Gastrocnemius medialis (tissue), 4 donors: Measurements from ENCODE around the gene PBX4. TPM values are rescaled to one million over a fixed set of nuclear protein-coding genes. Genes with fewer than 3 reads are reported as not detected.

Source experiments
- ATAC-seq, 2 donors: fragments of 150-250 bp; one replicate each; pipeline ENCODE4 v1.9.1; 2016
- DNase-seq, 2 donors: peaks; one replicate each; pipeline ENCODE4 v3.0.0-alpha.2; 2019
- H3K27ac ChIP-seq, 4 donors: fragments of 200-600 bp; sonication (generic); 1 replicate in 1 of 4; 2 replicates in 3 of 4; pipeline ENCODE4 v1.5.1; 2016 to 2018; ENCODE audit warnings: mild to moderate bottlenecking in 2 of 4, moderate library complexity in 1 of 4
- H3K27me3 ChIP-seq, 3 donors: fragments of 200-600 bp; sonication (generic) in 2 of 3; 1 replicate in 1 of 3; 2 replicates in 2 of 3; pipeline versions ENCODE4 v1.5.1 to v1.6.0; 2016 to 2019; ENCODE audit warnings: mild to moderate bottlenecking in 1 of 3, moderate library complexity in 1 of 3
- H3K36me3 ChIP-seq, 2 donors: fragments of 200-600 bp; sonication (generic) in 1 of 2; one replicate each; pipeline ENCODE4 v1.5.1; 2017 to 2018
- H3K4me1 ChIP-seq, 2 donors: fragments of 200-600 bp; sonication (generic) in 1 of 2; one replicate each; pipeline ENCODE4 v1.5.1; 2016 to 2017; ENCODE audit warnings: mild to moderate bottlenecking in 2 of 2
- H3K4me3 ChIP-seq, 4 donors: fragments of 200-600 bp; sonication (generic) in 3 of 4; 1 replicate in 1 of 4; 2 replicates in 3 of 4; pipeline ENCODE4 v1.5.1; 2016 to 2019; ENCODE audit warnings: mild to moderate bottlenecking in 2 of 4
- H3K9me3 ChIP-seq, 3 donors: fragments of 200-600 bp; sonication (generic) in 2 of 3; 1 replicate in 1 of 3; 2 replicates in 2 of 3; pipeline ENCODE4 v1.5.1; 2016 to 2019
- POLR2A ChIP-seq, 2 donors: fragments of 450-650 bp; IDR thresholded peaks; one replicate each; pipeline ENCODE4 v1.6.1; 2017; ENCODE audit warnings: antibody characterized with exemption in 2 of 2, mild to moderate bottlenecking in 2 of 2, moderate library complexity in 2 of 2
- in situ Hi-C, 4 donors: fragments of 200-750 bp; cut with MboI; loops; one replicate each; pipeline versions ENCODE4 v1.15.0 to v1.8.0; 2017; ENCODE audit warnings: low sequenced_read_pairs in 4 of 4
- intact Hi-C: fragments of 100-400 bp; cut with DNase I; formaldehyde crosslinking; loops from one replicate; pipeline ENCODE4 v1.15.1; 2023; ENCODE audit warnings: low total_unique reads
- total RNA-seq, 4 donors: library from RNA; depleted of rRNA; stranded (reverse); fragments of >200 nt; gene quantifications; one replicate each; pipeline versions ENCODE4 v1.1.0 to v1.2.3, GENCODE V29; 2016
- TF ChIP-seq, protein P1 (sequence below), 5 experiments: fragments of 450-650 bp in 3 of 5; fragments of 200-600 bp in 2 of 5; sonication (generic) in 2 of 5; IDR thresholded peaks in 4 of 5; conservative IDR thresholded peaks in 1 of 5; 1 replicate in 4 of 5; 2 replicates in 1 of 5; pipeline ENCODE4 v1.5.1; 2016 to 2019; ENCODE audit warnings: antibody characterized with exemption in 5 of 5, mild to moderate bottlenecking in 3 of 5, moderate library complexity in 3 of 5

The PBX4 gene
- total RNA-seq, 4 donors from 2014 or later, result not detected

DNA sequence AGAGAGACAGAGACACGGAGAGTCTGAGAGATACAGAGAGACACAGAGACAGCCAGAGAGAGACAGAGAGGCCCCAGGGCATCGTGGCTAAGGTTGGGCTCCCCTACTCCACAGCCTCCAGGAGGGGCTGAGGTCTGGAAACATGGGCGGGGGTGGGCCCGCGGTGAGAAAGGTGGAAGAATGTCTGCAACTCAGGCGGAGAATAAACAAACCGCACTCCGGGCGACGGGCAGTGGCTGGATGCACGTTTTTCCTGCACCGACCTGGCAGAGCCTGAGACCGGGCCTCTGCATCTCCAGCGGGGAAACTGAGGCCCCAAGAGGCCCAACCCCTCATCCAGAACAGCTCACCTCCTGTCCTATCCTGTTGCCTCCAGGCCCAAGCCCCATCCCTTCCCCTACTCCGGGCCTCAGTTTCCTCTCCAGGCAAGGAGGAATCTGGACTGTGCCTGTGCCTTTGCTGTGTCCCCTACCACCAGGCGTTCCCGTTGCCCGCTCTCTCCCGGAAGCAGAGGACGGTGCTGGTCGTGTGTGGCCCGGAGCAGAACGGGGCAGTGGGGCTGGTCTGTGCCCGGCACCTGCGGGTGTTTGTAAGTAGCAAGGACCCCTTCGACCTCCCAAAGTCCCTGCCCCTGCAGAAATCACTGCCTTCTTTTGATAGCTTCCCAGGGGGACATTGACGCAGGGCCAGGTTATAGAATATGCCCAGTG is 83.8 kb downstream of the PBX4 start:
- no peak for ATAC-seq
- TF ChIP-seq, protein P1, sequence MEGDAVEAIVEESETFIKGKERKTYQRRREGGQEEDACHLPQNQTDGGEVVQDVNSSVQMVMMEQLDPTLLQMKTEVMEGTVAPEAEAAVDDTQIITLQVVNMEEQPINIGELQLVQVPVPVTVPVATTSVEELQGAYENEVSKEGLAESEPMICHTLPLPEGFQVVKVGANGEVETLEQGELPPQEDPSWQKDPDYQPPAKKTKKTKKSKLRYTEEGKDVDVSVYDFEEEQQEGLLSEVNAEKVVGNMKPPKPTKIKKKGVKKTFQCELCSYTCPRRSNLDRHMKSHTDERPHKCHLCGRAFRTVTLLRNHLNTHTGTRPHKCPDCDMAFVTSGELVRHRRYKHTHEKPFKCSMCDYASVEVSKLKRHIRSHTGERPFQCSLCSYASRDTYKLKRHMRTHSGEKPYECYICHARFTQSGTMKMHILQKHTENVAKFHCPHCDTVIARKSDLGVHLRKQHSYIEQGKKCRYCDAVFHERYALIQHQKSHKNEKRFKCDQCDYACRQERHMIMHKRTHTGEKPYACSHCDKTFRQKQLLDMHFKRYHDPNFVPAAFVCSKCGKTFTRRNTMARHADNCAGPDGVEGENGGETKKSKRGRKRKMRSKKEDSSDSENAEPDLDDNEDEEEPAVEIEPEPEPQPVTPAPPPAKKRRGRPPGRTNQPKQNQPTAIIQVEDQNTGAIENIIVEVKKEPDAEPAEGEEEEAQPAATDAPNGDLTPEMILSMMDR (IDR thresholded peaks at IDR 0.05 in 4 of 5, conservative IDR thresholded peaks at IDR 0.05 in 1 of 5), result no peak
- TF ChIP-seq POLR2A (IDR thresholded peaks at IDR 0.05), result no peak
- no peak for DNase-seq
- Histone ChIP-seq H3K4me3 (no peak overlapping the region), H3K27ac (no peak overlapping the region), H3K4me1 (peaks cover 0 to 17% of the 10 kb centered on the region in 2 donors), H3K27me3 (peaks cover 21 to 26% (median 25%) of the 10 kb centered on the region in 3 donors), H3K9me3 (no peaks in the 10 kb centered on the region), H3K36me3 (no peaks in the 10 kb centered on the region)
- intact Hi-C loops (no loop called here), in situ Hi-C loops (loop anchor here (5.0 to 25.0 kb wide), 5 partner anchors 108 to 428 kb away; partner anchors contain the start of gene GMIP (in 2 of the 4))

- ATAC-seq, result no peak
- Histone ChIP-seq H3K27me3 (peaks cover 16 to 19% (median 17%) of the 10 kb centered on the region in 3 donors), H3K4me3 (no peak overlapping the region), H3K9me3 (no peaks in the 10 kb centered on the region), H3K27ac (no peak overlapping the region), H3K36me3 (no peaks in the 10 kb centered on the region), H3K4me1 (peaks cover 0 to 17% of the 10 kb centered on the region in 2 donors)
- in situ Hi-C loops (loop anchor here (5.0 to 25.0 kb wide), 5 partner anchors 108 to 428 kb away; partner anchors contain the start of gene GMIP (in 2 of the 4)), intact Hi-C loops (loop anchor here (2.0 kb wide), 2 partner anchors 425 to 743 kb away; no protein-coding TSS in a partner anchor)
- no peak for TF ChIP-seq POLR2A (IDR thresholded peaks at IDR 0.05)
- TF ChIP-seq, protein P1 (IDR thresholded peaks at IDR 0.05 in 4 of 5, conservative IDR thresholded peaks at IDR 0.05 in 1 of 5), result no peak
- no peak for DNase-seq
Measured at GRCh38 chr19:19533841-19534240, 84.6 kb downstream of the PBX4 start.

DNA sequence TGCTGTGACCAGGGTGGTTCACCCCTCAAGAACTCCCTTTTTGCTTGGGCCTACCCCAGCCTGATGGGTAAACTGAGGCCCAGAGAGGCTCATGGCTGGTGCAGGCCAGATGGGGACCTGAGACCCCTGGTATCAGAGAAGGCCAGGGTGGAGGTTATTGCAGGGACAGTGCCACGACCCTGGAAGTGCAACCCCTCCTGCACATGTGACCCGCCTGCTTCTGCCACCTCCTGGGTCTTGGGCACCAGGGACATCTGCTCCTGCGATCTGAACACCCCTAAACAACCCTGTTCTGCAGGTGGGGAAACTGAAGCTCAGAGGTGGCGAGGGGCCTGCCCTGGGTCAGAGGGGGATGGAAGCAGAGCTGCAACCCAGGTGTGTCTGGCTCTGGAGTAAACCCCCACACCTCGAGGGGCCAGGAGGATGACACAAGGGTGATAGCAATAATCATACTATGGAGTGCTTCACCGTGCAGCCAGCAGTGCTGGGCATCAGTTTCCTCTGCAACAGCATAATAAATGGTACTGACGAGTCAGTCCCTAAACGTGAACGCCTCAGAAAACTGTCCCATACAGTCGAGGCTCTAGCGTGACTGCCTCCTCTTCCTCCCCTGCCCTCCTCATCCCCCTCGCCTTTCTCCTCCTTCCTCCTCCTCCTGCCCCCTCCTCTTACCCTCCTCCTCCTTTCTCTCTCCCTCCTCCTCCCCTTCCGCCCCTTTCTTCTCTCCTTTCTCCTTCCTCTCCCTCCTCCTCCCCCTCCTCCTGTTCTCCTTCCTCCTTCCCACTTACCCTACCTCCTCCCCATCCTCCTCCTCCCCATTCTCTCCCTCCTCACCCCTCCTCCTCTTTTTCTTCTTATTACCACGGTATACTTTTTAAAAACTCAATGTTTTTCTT is 85.4 kb downstream of the PBX4 start:
- Histone ChIP-seq H3K4me1 (peaks cover 0 to 10% of the 10 kb centered on the region in 2 donors), H3K4me3 (no peak overlapping the region), H3K27ac (no peak overlapping the region), H3K9me3 (no peaks in the 10 kb centered on the region), H3K36me3 (peaks cover 0 to 3% of the 10 kb centered on the region in 2 donors), H3K27me3 (peaks cover 8 to 11% (median 10%) of the 10 kb centered on the region in 3 donors)
- DNase-seq (no peak), ATAC-seq (no peak)
- intact Hi-C loops (loop anchor here (1.0 to 2.0 kb wide), 3 partner anchors 111 to 744 kb away; no protein-coding TSS in a partner anchor), in situ Hi-C loops (loop anchor here (5.0 to 25.0 kb wide), 5 partner anchors 109 to 429 kb away; partner anchors contain the start of gene GMIP (in 2 of the 4))
- TF ChIP-seq POLR2A (IDR thresholded peaks at IDR 0.05), result no peak
- TF ChIP-seq, protein P1 (IDR thresholded peaks at IDR 0.05 in 4 of 5, conservative IDR thresholded peaks at IDR 0.05 in 1 of 5), result no peak

GRCh38 chr19:19531951-19532805 is 86.3 kb downstream of the PBX4 start:
- Histone ChIP-seq H3K4me3 (no peak overlapping the region), H3K27me3 (peaks cover 0 to 3% (median 2%) of the 10 kb centered on the region in 3 donors), H3K4me1 (peaks cover 0 to 7% of the 10 kb centered on the region in 2 donors), H3K9me3 (no peaks in the 10 kb centered on the region), H3K36me3 (peaks cover 0 to 12% of the 10 kb centered on the region in 2 donors), H3K27ac (no peak overlapping the region)
- in situ Hi-C loops, result loop anchor here (5.0 to 25.0 kb wide), 5 partner anchors 110 to 430 kb away; partner anchors contain the start of gene GMIP (in 2 of the 4)
- intact Hi-C loops, result loop anchor here (1.0 to 2.0 kb wide), 3 partner anchors 112 to 745 kb away; no protein-coding TSS in a partner anchor
- DNase-seq (peak; percentile 46 to 57), ATAC-seq (peak; percentile 52 to 82)
- TF ChIP-seq POLR2A (IDR thresholded peaks at IDR 0.05), result no peak
- TF ChIP-seq, protein P1 (IDR thresholded peaks at IDR 0.05 in 4 of 5, conservative IDR thresholded peaks at IDR 0.05 in 1 of 5), result peak; percentile 86 to 98 (median 91)
